GM19372 (cell line): ENCODE data around the gene INTS1.
A peak's percentile ranks its signal among the peaks of the same experiment; 100 is the strongest.

Experiments used
- ATAC-seq: cut with Tn5 transposase; IDR thresholded peaks from one replicate; pipeline ENCODE4 v1.9.1; 2021; ENCODE audit warnings: mild to moderate bottlenecking, low read depth, moderate library complexity; ENCODE audit not compliant: unreplicated experiment

Gene INTS1

GRCh38 chr7:1503816-1504775 is at the start of gene INTS1:
TSS of gene INTS1 (minus strand) at chr7:1504389. CDS start at chr7:1503960, 429 bp downstream.
- peak; percentile 92 for ATAC-seq

- no peak for ATAC-seq
Measured at GRCh38 chr7:1553512-1554210, 49.5 kb upstream of the INTS1 start.

GRCh38 chr7:1552200-1552599 is 48.0 kb upstream of the INTS1 start:
- no peak for ATAC-seq

GRCh38 chr7:1550846-1551155 is 46.6 kb upstream of the INTS1 start:
- no peak for ATAC-seq

GRCh38 chr7:1550005-1550845 is 46.0 kb upstream of the INTS1 start:
- no peak for ATAC-seq

- ATAC-seq: no peak
Measured at GRCh38 chr7:1549357-1550004, 45.3 kb upstream of the INTS1 start.

- ATAC-seq: no peak
Measured at GRCh38 chr7:1548944-1549343, 44.8 kb upstream of the INTS1 start.

GRCh38 chr7:1548438-1548831 is 44.2 kb upstream of the INTS1 start:
- ATAC-seq: no peak

- ATAC-seq: no peak
Measured at GRCh38 chr7:1547777-1548437, 43.7 kb upstream of the INTS1 start.

- no peak for ATAC-seq
Measured at GRCh38 chr7:1546909-1547776, 43.0 kb upstream of the INTS1 start.

- ATAC-seq: no peak
Measured at GRCh38 chr7:1546274-1546908, 42.2 kb upstream of the INTS1 start.

GRCh38 chr7:1545417-1546246 is 41.4 kb upstream of the INTS1 start:
- no peak for ATAC-seq

GRCh38 chr7:1544896-1545416 is 40.8 kb upstream of the INTS1 start:
- no peak for ATAC-seq

- ATAC-seq: no peak
Measured at GRCh38 chr7:1544178-1544895, 40.1 kb upstream of the INTS1 start.

GRCh38 chr7:1543826-1544177 is 39.6 kb upstream of the INTS1 start:
- ATAC-seq: no peak

GRCh38 chr7:1542841-1543747 is 38.9 kb upstream of the INTS1 start:
- no peak for ATAC-seq
